MM.1S (cell line): ENCODE results near the gene BFSP1.

Experiments
- DNase-seq: peaks from one replicate; pipeline ENCODE4 v3.0.0-alpha.2; 2015
- H2AFZ ChIP-seq: fragments of 300-600 bp; sonication (generic); 2 replicates; pipeline ENCODE4 v1.6.0; 2016; ENCODE audit warnings: antibody characterized with exemption, low read length
- H3F3A ChIP-seq: fragments of 300-600 bp; sonication (generic); 2 replicates; pipeline ENCODE4 v1.6.1; 2016; ENCODE audit warnings: mild to moderate bottlenecking, antibody characterized with exemption, low read length, moderate library complexity, mixed read lengths; ENCODE audit not compliant: insufficient read depth
- H3K27ac ChIP-seq: fragments of 300-600 bp; sonication (generic); 2 replicates; pipeline ENCODE4 v1.5.1; 2016; ENCODE audit warnings: mild to moderate bottlenecking, low read length
- H3K27me3 ChIP-seq: fragments of 300-600 bp; sonication (generic); replicated peaks from 2 replicates; pipeline ENCODE4 v1.6.0; 2016; ENCODE audit warnings: low read length; ENCODE audit not compliant: insufficient read depth
- H3K36me3 ChIP-seq: fragments of 300-600 bp; sonication (generic); replicated peaks from 2 replicates; pipeline ENCODE4 v1.6.1; 2016; ENCODE audit warnings: mild to moderate bottlenecking, low read length, mixed read lengths; ENCODE audit not compliant: insufficient read depth
- H3K4me1 ChIP-seq: fragments of 300-600 bp; sonication (generic); 2 replicates; pipeline ENCODE4 v1.6.1; 2016; ENCODE audit warnings: low read length, mixed read lengths
- H3K4me2 ChIP-seq: fragments of 300-600 bp; sonication (generic); 2 replicates; pipeline ENCODE4 v1.6.0; 2016; ENCODE audit warnings: low read depth, low read length
- H3K4me3 ChIP-seq: fragments of 300-600 bp; sonication (generic); 2 replicates; pipeline ENCODE4 v1.5.1; 2016; ENCODE audit warnings: low read length, mixed read lengths
- H3K79me2 ChIP-seq: fragments of 300-600 bp; sonication (generic); 2 replicates; pipeline ENCODE4 v1.6.1; 2016; ENCODE audit warnings: mixed run types, low read length, mixed read lengths
- H3K9ac ChIP-seq: fragments of 300-600 bp; sonication (generic); 2 replicates; pipeline ENCODE4 v1.6.1; 2016; ENCODE audit warnings: low read length, mixed read lengths
- H3K9me2 ChIP-seq: fragments of 300-600 bp; sonication (generic); replicated peaks from 2 replicates; pipeline ENCODE4 v1.6.1; 2016; ENCODE audit warnings: mild to moderate bottlenecking, low read length, mixed read lengths; ENCODE audit not compliant: insufficient read depth
- H3K9me3 ChIP-seq: fragments of 300-600 bp; sonication (generic); replicated peaks from 2 replicates; pipeline ENCODE4 v1.6.1; 2016; ENCODE audit warnings: mild to moderate bottlenecking, low read length, mixed read lengths; ENCODE audit not compliant: insufficient read depth
- H4K20me1 ChIP-seq: fragments of 300-600 bp; sonication (generic); 2 replicates; pipeline ENCODE4 v1.6.1; 2016; ENCODE audit warnings: mild to moderate bottlenecking, low read length, moderate library complexity, mixed read lengths; ENCODE audit not compliant: insufficient read depth
- EZH2 ChIP-seq: fragments of 300-600 bp; sonication (generic); optimal IDR thresholded peaks from 2 replicates; pipeline ENCODE3; 2017; ENCODE audit warnings: low read depth, mild to moderate bottlenecking, antibody characterized with exemption, low read length, mixed read lengths
- EZH2phosphoT487 ChIP-seq: fragments of 300-600 bp; sonication (generic); IDR thresholded peaks from 2 replicates; pipeline ENCODE4 v1.6.1; 2018; ENCODE audit warnings: antibody characterized with exemption, low read length
- TF ChIP-seq, protein P1 (sequence below): fragments of 300-600 bp; sonication (generic); IDR thresholded peaks from 2 replicates; pipeline ENCODE4 v1.5.1; 2016; ENCODE audit warnings: antibody characterized with exemption, low read length, mixed read lengths

The BFSP1 gene

GRCh38 chr20:17467120-17467655 lies 64.0 kb downstream of the BFSP1 start:
- H3K4me3 ChIP-seq: no peak overlapping the region
- H3K9ac ChIP-seq: no peak overlapping the region
- no peaks in the 10 kb centered on the region for H3F3A ChIP-seq
- H3K9me2 ChIP-seq: no peaks in the 10 kb centered on the region
- no peak overlapping the region for H3K4me2 ChIP-seq
- TF ChIP-seq EZH2 (no peak), EZH2phosphoT487 (no peak)
- TF ChIP-seq, protein P1, sequence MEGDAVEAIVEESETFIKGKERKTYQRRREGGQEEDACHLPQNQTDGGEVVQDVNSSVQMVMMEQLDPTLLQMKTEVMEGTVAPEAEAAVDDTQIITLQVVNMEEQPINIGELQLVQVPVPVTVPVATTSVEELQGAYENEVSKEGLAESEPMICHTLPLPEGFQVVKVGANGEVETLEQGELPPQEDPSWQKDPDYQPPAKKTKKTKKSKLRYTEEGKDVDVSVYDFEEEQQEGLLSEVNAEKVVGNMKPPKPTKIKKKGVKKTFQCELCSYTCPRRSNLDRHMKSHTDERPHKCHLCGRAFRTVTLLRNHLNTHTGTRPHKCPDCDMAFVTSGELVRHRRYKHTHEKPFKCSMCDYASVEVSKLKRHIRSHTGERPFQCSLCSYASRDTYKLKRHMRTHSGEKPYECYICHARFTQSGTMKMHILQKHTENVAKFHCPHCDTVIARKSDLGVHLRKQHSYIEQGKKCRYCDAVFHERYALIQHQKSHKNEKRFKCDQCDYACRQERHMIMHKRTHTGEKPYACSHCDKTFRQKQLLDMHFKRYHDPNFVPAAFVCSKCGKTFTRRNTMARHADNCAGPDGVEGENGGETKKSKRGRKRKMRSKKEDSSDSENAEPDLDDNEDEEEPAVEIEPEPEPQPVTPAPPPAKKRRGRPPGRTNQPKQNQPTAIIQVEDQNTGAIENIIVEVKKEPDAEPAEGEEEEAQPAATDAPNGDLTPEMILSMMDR: no peak
- no peak overlapping the region for H3K27ac ChIP-seq
- no peaks in the 10 kb centered on the region for H4K20me1 ChIP-seq
- no peaks in the 10 kb centered on the region for H3K9me3 ChIP-seq
- no peaks in the 10 kb centered on the region for H3K4me1 ChIP-seq
- H3K36me3 ChIP-seq: no peaks in the 10 kb centered on the region
- no peaks in the 10 kb centered on the region for H3K79me2 ChIP-seq
- no peak overlapping the region for H2AFZ ChIP-seq
- DNase-seq: no peak
- H3K27me3 ChIP-seq: no peaks in the 10 kb centered on the region

DNA sequence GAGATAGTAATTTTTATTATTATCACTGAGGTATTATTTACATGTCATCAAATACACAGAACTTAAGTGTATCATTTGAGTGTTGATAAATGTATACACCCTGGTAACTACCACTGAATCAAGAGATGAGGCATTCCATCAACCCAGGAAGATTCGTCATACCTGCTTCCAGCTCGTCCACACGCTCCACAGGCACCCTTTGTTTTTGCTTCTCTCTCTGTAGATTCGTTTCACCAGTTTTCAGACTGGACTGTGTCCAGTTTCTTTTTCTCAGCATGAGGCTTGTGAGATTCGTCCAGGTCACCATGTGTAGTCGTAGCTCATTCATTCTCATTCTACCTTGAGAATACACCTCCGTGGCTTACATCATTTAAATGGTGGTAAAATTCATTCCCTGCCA lies 64.5 kb downstream of the BFSP1 start:
- no peaks in the 10 kb centered on the region for H3K27me3 ChIP-seq
- no peaks in the 10 kb centered on the region for H3K36me3 ChIP-seq
- no peak overlapping the region for H3K27ac ChIP-seq
- H3K79me2 ChIP-seq: no peaks in the 10 kb centered on the region
- H3K4me3 ChIP-seq: no peak overlapping the region
- no peak overlapping the region for H3K4me2 ChIP-seq
- DNase-seq: no peak
- no peaks in the 10 kb centered on the region for H3F3A ChIP-seq
- no peaks in the 10 kb centered on the region for H4K20me1 ChIP-seq
- no peak overlapping the region for H3K9ac ChIP-seq
- TF ChIP-seq EZH2phosphoT487 (no peak), EZH2 (no peak)
- TF ChIP-seq, protein P1: no peak
- no peaks in the 10 kb centered on the region for H3K9me2 ChIP-seq
- no peaks in the 10 kb centered on the region for H3K4me1 ChIP-seq
- no peaks in the 10 kb centered on the region for H3K9me3 ChIP-seq
- H2AFZ ChIP-seq: no peak overlapping the region

DNA sequence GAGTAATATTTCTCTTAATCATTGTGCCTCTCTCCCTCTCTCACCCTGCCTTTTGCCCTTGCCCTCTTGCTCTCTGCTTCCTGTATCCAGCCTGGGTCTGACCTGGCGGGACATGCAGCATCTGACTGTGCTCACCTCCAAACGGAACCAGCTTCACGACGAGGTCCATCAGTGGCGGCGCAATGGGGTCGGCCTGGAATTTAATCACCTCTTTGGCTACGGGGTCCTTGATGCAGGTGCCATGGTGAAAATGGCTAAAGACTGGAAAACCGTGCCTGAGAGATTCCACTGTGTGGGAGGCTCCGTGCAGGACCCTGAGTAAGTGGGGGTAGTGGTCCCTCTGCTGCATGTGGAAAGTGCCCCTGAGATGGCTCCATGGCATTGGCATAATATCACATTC lies 65.9 kb downstream of the BFSP1 start:
- no peaks in the 10 kb centered on the region for H3K27me3 ChIP-seq
- no peaks in the 10 kb centered on the region for H4K20me1 ChIP-seq
- H3K4me3 ChIP-seq: no peak overlapping the region
- no peaks in the 10 kb centered on the region for H3K36me3 ChIP-seq
- no peak overlapping the region for H3K9ac ChIP-seq
- peaks cover 3% of the 10 kb centered on the region; the same call in 1 of the 2 replicates for H3K4me1 ChIP-seq
- no peak overlapping the region for H3K4me2 ChIP-seq
- no peaks in the 10 kb centered on the region for H3F3A ChIP-seq
- no peak overlapping the region for H2AFZ ChIP-seq
- TF ChIP-seq EZH2: no peak
- TF ChIP-seq, protein P1: no peak
- no peak for TF ChIP-seq EZH2phosphoT487
- DNase-seq: no peak
- H3K27ac ChIP-seq: no peak overlapping the region
- no peaks in the 10 kb centered on the region for H3K79me2 ChIP-seq
- H3K9me3 ChIP-seq: no peaks in the 10 kb centered on the region
- no peaks in the 10 kb centered on the region for H3K9me2 ChIP-seq
